GM15510 (cell line): Measurements from ENCODE around the gene OR7E24.

Experiments used
- POLR2A ChIP-seq: IDR thresholded peaks from 3 replicates; pipeline ENCODE4 v1.6.1; 2011; ENCODE audit warnings: borderline replicate concordance; ENCODE audit not compliant: insufficient read length; ENCODE audit errors: extremely low read depth

OR7E24 gene

DNA sequence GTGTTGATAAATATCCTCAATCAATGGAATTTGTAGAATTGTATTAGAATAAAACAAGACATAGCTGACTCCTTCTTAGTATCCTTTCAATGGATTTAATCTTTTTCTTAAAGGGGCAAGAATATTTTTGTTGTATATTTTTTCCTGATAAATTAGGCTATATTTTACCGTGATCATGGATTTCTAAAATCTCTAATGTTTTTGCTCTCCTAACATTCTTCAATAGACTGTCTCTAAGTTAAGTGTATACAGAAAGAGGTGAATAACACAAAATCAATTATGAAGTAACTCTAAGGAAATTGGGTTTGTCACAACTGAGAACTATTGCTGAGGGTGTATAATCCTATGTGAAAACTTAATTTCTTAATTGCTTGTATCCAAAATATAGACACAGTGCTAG, at the start of gene OR7E24:
TSS of gene OR7E24 (plus strand) at position 301 of the 400 bp plus-strand sequence. CDS start 114 bp downstream, outside the sequence.
- TF ChIP-seq POLR2A: no peak

DNA sequence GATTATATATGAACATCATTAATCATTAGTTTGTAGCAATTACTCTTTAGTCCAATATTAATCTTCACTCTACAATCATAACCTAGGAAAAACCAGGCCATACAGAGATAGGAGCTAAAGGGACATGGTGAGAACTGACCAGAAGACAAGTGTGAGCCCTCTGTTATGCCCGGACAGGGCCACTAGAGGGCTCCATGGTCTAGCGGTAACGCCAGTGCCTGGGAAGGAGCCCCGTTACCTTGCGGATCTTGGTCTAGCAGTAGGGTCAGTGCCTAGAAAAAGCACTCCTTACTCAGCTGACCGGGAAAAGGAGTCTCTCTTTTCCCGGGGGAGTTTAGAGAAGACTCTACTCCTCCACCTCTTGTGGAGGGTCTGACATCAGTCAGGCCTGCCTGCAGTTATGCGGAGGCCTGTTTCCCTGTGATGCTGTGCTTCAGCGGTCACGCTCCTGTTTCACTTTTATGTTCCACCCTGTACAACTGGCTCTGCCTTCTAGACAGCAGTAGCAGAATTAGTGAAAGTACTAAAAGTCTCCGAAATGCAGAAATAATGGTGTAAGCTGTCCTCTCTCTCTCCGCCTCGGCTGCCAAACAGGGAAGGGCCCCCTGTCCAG, 45.1 kb upstream of the OR7E24 start:
- TF ChIP-seq POLR2A: no peak

DNA sequence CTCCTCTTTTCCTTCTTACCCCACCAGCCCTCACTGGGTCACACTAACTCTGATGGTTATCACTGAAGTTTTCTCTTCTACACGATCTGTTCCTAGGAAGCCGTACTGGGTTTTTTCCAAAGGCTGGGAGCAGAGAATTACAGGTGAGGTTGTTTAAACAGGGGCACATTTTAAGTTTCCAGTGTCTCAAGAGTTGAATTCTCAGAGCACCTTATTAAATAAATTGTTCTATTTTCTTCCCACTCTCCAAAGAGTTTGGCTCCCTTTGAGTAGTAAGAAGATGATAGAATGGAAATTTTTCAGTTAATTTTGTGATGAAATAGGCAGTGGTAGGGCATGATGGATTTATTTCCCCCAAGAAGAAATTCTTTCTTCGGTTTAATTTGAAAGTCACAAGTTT, 31.2 kb upstream of the OR7E24 start, which contains the start of gene OR7D4:
TSS of gene OR7D4 (minus strand) at position 101 of the 400 bp plus-strand sequence. CDS start 4,752 bp downstream, outside the sequence.
- no peak for TF ChIP-seq POLR2A

DNA sequence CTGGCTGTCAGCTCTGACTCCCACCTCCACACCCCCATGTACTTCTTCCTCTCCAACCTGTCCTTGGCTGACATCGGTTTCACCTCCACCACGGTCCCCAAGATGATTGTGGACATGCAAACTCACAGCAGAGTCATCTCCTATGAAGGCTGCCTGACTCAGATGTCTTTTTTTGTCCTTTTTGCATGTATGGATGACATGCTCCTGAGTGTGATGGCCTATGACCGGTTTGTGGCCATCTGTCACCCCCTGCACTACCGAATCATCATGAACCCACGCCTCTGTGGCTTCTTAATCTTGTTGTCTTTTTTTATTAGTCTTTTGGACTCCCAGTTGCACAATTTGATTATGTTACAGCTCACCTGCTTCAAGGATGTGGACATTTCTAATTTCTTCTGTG, 506 bp downstream of the OR7E24 start:
- no peak for TF ChIP-seq POLR2A

DNA sequence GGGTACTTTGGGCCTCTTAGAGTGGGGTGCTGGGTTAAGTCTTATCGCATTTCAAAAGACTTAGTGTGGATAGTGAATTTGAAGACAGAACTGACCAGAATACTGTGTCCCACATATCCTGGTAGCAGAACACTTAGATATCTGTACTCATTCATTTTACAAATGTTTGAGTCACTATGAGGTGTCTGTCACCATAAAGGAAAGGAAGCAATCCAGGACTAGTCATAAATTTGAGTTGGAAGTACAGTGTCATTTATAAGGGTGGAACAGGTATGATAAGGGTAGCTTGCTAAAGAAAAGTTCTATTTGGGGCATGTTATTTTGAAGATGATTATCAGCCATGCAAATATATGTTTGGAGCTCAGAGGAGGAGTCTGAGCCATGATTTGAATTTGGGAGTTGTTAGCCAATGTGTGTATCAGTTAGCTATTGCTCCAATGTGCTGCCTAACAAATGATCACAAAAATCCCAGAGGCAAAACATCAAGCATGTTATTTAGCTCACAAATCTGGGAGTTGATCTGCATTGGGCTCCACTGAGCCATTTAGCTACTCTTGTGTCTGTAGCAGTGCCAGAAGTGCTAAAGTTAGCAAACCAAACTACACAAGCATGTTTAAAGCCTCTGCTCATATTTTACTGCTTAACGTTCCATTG, 38.6 kb downstream of the OR7E24 start:
- no peak for TF ChIP-seq POLR2A

DNA sequence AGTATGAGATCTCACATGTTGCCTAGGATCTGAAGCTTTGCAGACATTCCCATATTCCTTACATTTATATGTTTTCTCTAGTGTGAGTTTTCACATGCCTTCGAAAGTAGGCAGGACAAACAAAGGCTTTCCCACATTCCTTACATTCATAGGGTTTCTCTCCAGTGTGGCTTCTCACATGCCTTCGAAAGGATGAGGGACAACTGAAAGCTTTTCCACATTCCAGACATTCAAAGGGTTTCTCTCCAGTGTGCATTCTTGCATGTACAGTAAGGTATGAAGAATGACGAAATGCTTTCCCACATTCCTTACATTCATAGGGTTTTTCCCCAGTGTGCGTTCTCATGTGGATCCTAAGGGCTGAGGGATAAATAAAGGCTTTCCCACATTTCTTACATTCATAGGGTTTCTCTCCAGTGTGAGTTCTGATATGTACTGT, 44.7 kb downstream of the OR7E24 start:
- TF ChIP-seq POLR2A: no peak

DNA sequence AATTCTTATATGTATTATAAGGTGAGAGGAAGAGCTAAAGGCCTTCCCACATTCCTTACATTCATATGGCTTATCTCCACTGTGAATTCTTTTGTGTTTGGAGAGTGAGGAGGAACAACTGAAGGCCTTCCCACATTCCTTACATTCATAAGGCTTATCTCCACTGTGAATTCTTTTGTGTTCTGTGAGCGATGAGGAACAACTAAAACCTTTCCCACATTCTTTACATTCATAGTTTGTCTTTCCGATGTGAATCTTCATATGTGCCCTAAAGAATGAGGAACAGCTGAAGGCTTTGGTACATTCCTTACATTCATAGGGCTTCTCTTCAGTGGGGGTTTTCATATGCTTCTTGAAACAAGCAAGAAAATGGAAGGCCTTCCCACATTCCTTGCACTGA, 45.6 kb downstream of the OR7E24 start:
- no peak for TF ChIP-seq POLR2A
